Cardiac muscle cell (in vitro differentiated cells and primary cell): ENCODE data around the gene MDFIC. TPM values are rescaled to one million over a fixed set of nuclear protein-coding genes. Genes with fewer than 3 reads are reported as not detected.
A peak's percentile ranks its signal among the peaks of the same experiment; 100 is the strongest.

Experiments
- DNase-seq, 2 donors: peaks; one replicate each; pipeline versions ENCODE4 v3.0.0 to v3.0.0-alpha.2; 2010 to 2017; ENCODE audit warnings: low read depth in 1 of 2, low spot score in 1 of 2
- H3K27ac ChIP-seq: fragments of 200-600 bp; sonication (generic); 2 replicates; pipeline ENCODE4 v1.5.1; 2016
- H3K27me3 ChIP-seq: fragments of 200-600 bp; sonication (generic); 2 replicates; pipeline ENCODE4 v1.6.0; 2016; ENCODE audit warnings: control low read depth
- H3K36me3 ChIP-seq: fragments of 200-600 bp; sonication (generic); 2 replicates; pipeline ENCODE4 v1.5.1; 2016; ENCODE audit warnings: control low read depth
- H3K4me1 ChIP-seq: fragments of 200-600 bp; sonication (generic); 2 replicates; pipeline ENCODE4 v1.8.1; 2017; ENCODE audit warnings: low read depth, mild to moderate bottlenecking, mixed run types
- H3K4me3 ChIP-seq: fragments of 200-600 bp; sonication (generic); 2 replicates; pipeline ENCODE4 v1.5.1; 2016; ENCODE audit warnings: mild to moderate bottlenecking
- H3K9me3 ChIP-seq: fragments of 200-600 bp; sonication (generic); 2 replicates; pipeline ENCODE4 v1.5.1; 2017; ENCODE audit warnings: low read depth, mild to moderate bottlenecking, control low read depth
- polyA plus RNA-seq: library from polyadenylated mRNA; unstranded; fragments of >200 nt; fragmentation: Nextera tagmentation; extraction: Ambion mirVana; gene quantifications from 2 replicates; pipeline ENCODE4 v1.2.1, GENCODE V29; 2016
- total RNA-seq: library from RNA; depleted of rRNA; stranded (reverse); fragments of >200 nt; gene quantifications from 2 replicates; pipeline ENCODE4 v1.2.3, GENCODE V29; 2016
- TF ChIP-seq, protein P1 (sequence below): IDR thresholded peaks from 2 replicates; pipeline ENCODE4 v1.5.1; 2012; ENCODE audit warnings: low read depth, mild to moderate bottlenecking, low read length

The MDFIC gene
- total and polyA plus RNA-seq, 2 experiments from 2014 or later, result 7.1 to 11.7 TPM

DNA sequence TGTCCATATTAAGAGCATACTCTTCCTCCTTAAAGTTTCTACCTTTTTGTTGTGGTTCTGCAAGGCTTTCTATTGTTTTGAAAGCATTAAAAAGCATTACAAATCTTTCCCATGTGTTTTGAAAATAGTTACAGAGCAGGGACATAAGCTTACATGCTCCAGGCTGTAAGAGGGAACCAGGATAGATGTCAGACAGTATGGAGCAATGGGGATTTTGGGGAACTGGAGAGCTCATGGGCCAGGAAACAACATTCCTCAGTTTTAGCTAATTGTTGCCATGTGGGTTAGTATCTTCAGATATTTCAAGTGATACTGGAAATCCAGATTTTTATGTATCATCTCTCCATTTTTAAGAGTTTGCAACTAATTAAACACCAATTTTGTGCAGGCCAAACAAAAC, 3.5 kb downstream of the MDFIC start:
- TF ChIP-seq, protein P1, sequence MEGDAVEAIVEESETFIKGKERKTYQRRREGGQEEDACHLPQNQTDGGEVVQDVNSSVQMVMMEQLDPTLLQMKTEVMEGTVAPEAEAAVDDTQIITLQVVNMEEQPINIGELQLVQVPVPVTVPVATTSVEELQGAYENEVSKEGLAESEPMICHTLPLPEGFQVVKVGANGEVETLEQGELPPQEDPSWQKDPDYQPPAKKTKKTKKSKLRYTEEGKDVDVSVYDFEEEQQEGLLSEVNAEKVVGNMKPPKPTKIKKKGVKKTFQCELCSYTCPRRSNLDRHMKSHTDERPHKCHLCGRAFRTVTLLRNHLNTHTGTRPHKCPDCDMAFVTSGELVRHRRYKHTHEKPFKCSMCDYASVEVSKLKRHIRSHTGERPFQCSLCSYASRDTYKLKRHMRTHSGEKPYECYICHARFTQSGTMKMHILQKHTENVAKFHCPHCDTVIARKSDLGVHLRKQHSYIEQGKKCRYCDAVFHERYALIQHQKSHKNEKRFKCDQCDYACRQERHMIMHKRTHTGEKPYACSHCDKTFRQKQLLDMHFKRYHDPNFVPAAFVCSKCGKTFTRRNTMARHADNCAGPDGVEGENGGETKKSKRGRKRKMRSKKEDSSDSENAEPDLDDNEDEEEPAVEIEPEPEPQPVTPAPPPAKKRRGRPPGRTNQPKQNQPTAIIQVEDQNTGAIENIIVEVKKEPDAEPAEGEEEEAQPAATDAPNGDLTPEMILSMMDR, result no peak
- Histone ChIP-seq H3K4me1 (peaks cover 15% of the 10 kb centered on the region), H3K36me3 (no peaks in the 10 kb centered on the region), H3K27ac (no peak overlapping the region), H3K27me3 (no peaks in the 10 kb centered on the region), H3K9me3 (no peaks in the 10 kb centered on the region), H3K4me3 (no peak overlapping the region)
- no peak for DNase-seq

DNA sequence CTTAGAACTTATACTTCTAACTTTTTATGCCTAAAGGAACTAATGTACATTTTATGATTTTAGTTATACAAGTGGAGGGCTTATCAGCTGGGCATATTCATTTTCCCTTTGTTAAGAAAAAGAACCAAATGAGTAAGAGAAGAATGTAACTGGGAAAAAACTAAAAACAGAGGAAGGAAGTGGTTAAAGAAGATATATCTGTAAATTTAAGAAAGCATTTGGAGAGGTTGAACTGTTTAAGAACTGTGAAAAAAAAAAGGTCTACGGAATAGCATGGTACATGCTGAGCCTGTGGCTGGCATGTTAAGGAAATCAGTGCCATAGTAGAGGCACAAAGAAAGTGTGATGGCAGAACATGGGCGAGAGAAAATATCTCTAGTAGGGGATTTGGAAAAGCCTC, 6.2 kb downstream of the MDFIC start:
- DNase-seq, result peak in 1 of 2 donors; percentile 21
- H3K36me3 ChIP-seq, result no peaks in the 10 kb centered on the region
- TF ChIP-seq, protein P1, result no peak
- peaks cover 20% of the 10 kb centered on the region for H3K4me1 ChIP-seq
- H3K4me3 ChIP-seq, result no peak overlapping the region
- H3K27ac ChIP-seq, result no peak overlapping the region
- no peaks in the 10 kb centered on the region for H3K9me3 ChIP-seq
- no peaks in the 10 kb centered on the region for H3K27me3 ChIP-seq

DNA sequence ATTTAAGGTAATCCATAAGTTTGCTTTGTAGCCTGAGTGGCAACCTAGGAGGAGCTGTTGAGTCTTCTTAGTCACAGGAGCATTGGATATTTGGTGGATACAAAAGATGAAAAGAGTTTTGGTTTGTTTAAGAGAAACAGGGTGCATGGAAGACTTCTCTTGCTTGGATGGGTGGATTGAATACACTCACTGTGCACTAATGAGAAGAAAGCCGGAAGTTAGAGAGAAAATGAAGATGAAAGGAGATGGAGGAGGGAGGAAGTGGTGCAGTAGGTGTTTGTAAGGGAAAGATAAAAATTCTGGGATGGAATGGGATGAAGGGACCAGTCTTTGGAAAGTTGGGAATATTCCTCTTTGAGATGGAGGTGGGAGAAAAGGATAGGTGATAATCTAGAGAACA, 7.7 kb downstream of the MDFIC start:
- TF ChIP-seq, protein P1, result peak; percentile 11
- Histone ChIP-seq H3K27ac (no peak overlapping the region), H3K4me1 (peaks cover 11% of the 10 kb centered on the region), H3K36me3 (no peaks in the 10 kb centered on the region), H3K4me3 (no peak overlapping the region), H3K27me3 (no peaks in the 10 kb centered on the region), H3K9me3 (no peaks in the 10 kb centered on the region)
- no peak for DNase-seq

DNA sequence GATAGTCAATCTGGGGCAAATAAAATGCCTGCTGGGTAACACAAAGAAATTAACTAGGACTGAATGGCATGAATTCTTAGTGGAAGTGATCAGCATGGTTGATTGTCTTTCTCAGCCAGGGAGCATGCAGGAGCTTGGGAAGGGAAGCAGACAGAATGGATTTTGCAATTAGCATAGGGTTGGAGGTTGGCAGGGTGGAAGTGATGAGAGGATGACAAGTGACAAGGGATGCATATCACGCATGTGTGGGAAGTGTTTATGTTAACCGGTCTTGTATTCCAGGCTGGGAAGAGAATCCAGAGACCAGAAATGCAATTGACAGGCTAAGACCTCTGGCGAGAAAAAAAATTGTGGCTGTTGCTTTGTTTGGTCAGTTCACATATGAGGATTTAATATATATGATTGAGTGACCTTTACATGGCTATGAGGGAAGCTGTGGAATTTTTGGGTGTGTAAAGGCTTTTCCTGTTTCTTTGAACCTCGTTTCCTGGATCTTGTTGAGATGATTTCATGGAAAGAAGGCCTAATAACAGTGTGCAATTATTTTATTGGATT, 8.3 kb downstream of the MDFIC start:
- no peak overlapping the region for H3K27ac ChIP-seq
- DNase-seq, result peak; percentile 27 to 54
- H3K27me3 ChIP-seq, result no peaks in the 10 kb centered on the region
- H3K4me1 ChIP-seq, result peaks cover 14% of the 10 kb centered on the region
- TF ChIP-seq, protein P1, result no peak
- H3K36me3 ChIP-seq, result no peaks in the 10 kb centered on the region
- no peak overlapping the region for H3K4me3 ChIP-seq
- no peaks in the 10 kb centered on the region for H3K9me3 ChIP-seq

DNA sequence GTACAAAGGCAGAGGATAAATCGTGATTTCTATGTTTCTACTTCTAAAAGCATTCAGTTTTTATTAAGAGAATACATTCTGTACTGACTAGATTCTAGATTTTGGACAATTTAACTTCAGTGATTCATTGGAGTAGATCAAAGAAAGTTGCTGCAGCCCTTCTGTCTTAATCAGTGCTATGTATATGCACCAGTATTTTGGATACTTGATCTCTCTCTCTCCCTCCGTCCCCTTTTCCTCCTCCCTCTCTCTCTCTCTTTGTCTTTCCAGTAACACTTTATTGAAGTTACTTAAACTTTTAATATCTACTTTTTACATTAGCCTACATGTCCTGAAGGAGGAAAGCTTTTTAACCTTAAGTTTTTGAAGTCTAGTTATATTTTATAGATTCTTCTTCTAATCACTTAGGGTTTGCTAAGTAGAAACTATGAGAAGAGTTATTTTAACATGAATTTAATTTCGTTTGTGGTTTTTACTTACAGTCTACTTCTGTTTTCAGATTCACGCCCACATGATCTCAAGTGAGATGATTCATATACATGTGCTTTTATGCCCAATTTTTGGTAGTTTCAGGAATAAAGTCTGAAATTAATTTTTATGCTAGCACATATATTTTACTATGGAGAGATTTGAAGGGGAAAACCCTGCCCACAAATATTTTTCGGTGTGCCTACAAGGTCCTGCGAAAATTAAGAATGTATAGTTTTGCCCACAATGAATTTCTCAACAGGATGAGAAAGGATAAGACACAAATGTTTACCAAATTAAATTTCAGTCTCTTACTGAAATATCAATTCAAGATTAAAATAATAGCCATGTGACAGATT, 9.1 kb downstream of the MDFIC start:
- H3K27me3 ChIP-seq, result no peaks in the 10 kb centered on the region
- no peak overlapping the region for H3K4me3 ChIP-seq
- DNase-seq, result peak in 1 of 2 donors; percentile 54
- no peaks in the 10 kb centered on the region for H3K36me3 ChIP-seq
- no peaks in the 10 kb centered on the region for H3K9me3 ChIP-seq
- TF ChIP-seq, protein P1, result no peak
- no peak overlapping the region for H3K27ac ChIP-seq
- H3K4me1 ChIP-seq, result peaks cover 14% of the 10 kb centered on the region
